ENCODE results near the gene CDC37L1.
"Not testable (repeated sequence)": the region's sequence is repeated elsewhere in the genome, so short reads cannot be mapped to it uniquely, and the experiment has no call there.

Gene CDC37L1

GRCh38 chr9:4717815-4718214 is 38.4 kb downstream of the CDC37L1 start:
- DNase-seq, result no peak

- DNase-seq, result no peak
Measured at GRCh38 chr9:4718911-4719310, 39.5 kb downstream of the CDC37L1 start.

- DNase-seq, result no peak
Measured at GRCh38 chr9:4721736-4722135, 42.4 kb downstream of the CDC37L1 start.

GRCh38 chr9:4725706-4726442 is 46.5 kb downstream of the CDC37L1 start:
- no peak for DNase-seq

GRCh38 chr9:4727593-4727992 is 48.2 kb downstream of the CDC37L1 start:
- DNase-seq, result no peak

GRCh38 chr9:4732890-4733289 is 53.5 kb downstream of the CDC37L1 start:
- no peak for DNase-seq

GRCh38 chr9:4734150-4734549 is 54.8 kb downstream of the CDC37L1 start:
- DNase-seq, result no peak

- no peak for DNase-seq
Measured at GRCh38 chr9:4738866-4739586, 59.7 kb downstream of the CDC37L1 start.

- DNase-seq, result no peak
Measured at GRCh38 chr9:4739587-4740387, 60.4 kb downstream of the CDC37L1 start.

GRCh38 chr9:4740388-4740637 is 60.9 kb downstream of the CDC37L1 start:
- DNase-seq, result no peak

- DNase-seq, result peak; percentile 92
Measured at GRCh38 chr9:4740638-4741364, 61.4 kb downstream of the CDC37L1 start, which contains the start of gene AK3. Gene AK3 (minus strand): TSS chr9:4741202. CDS start chr9:4741087, 115 bp downstream.

- DNase-seq, result no peak
Measured at GRCh38 chr9:4741365-4742089, 62.2 kb downstream of the CDC37L1 start.

GRCh38 chr9:4742246-4742645 is 62.9 kb downstream of the CDC37L1 start:
- DNase-seq, result no peak

- no peak for DNase-seq
Measured at GRCh38 chr9:4743131-4743875, 63.9 kb downstream of the CDC37L1 start.

- no peak for DNase-seq
Measured at GRCh38 chr9:4746278-4747030, 67.1 kb downstream of the CDC37L1 start.

GRCh38 chr9:4748612-4749011 is 69.2 kb downstream of the CDC37L1 start:
- DNase-seq, result no peak

GRCh38 chr9:4750023-4750673 is 70.8 kb downstream of the CDC37L1 start:
- DNase-seq, result no peak

- not testable (repeated sequence) for DNase-seq
Measured at GRCh38 chr9:4754530-4754929, 75.2 kb downstream of the CDC37L1 start.

- DNase-seq, result no peak
Measured at GRCh38 chr9:4755026-4755609, 75.7 kb downstream of the CDC37L1 start.

GRCh38 chr9:4756420-4756819 is 77.1 kb downstream of the CDC37L1 start:
- DNase-seq, result no peak

Measured in stimulated activated CD4-positive, alpha-beta T cell treated with anti-CD3 and anti-CD28 coated beads, Interleukin-15, amount 100 ng/mL, for 24 hours (primary cell).